HL-60/S4 treated with phorbol 12-myristate 13-acetate at 8.2 ng/mL for 4 days and 3 days (cell line): Measurements from ENCODE around the gene OR4P4.

ENCODE experiments used
- in situ Hi-C: fragments of 300-500 bp; cut with MboI; formaldehyde crosslinking; loops from 2 replicates; pipeline ENCODE4 v1.15.0; 2022; ENCODE audit warnings: low sequenced_read_pairs

The OR4P4 gene

GRCh38 chr11:55634813-55635212, at the start of gene OR4P4:
OR4P4 (plus strand) TSS chr11:55635113.
- in situ Hi-C loops: no loop called here

GRCh38 chr11:55607545-55607944, 27.4 kb upstream of the OR4P4 start, which contains the start of gene OR4C11:
OR4C11 (minus strand) TSS chr11:55607645; CDS start chr11:55604373, 3,272 bp downstream.
- in situ Hi-C loops: no loop called here

- in situ Hi-C loops: no loop called here
Observed at GRCh38 chr11:55624531-55624930, 10.4 kb upstream of the OR4P4 start.

- in situ Hi-C loops: no loop called here
Observed at GRCh38 chr11:55648027-55648426, 13.1 kb downstream of the OR4P4 start, which contains the start of gene OR4S2. OR4S2 (plus strand) TSS chr11:55648327; CDS start chr11:55650904, 2,577 bp downstream.

- in situ Hi-C loops: no loop called here
Observed at GRCh38 chr11:55652560-55652959, 17.6 kb downstream of the OR4P4 start.

- in situ Hi-C loops: no loop called here
Observed at GRCh38 chr11:55655096-55655495, 20.2 kb downstream of the OR4P4 start.

- in situ Hi-C loops: no loop called here
Observed at GRCh38 chr11:55658031-55658573, 23.2 kb downstream of the OR4P4 start.

GRCh38 chr11:55658608-55659007, 23.7 kb downstream of the OR4P4 start:
- in situ Hi-C loops: no loop called here

- in situ Hi-C loops: no loop called here
Observed at GRCh38 chr11:55661901-55662300, 27.0 kb downstream of the OR4P4 start, which contains the start of gene OR4C6. OR4C6 (plus strand) TSS chr11:55662201; CDS start chr11:55665167, 2,966 bp downstream.

- in situ Hi-C loops: no loop called here
Observed at GRCh38 chr11:55669376-55669775, 34.5 kb downstream of the OR4P4 start.

- in situ Hi-C loops: no loop called here
Observed at GRCh38 chr11:55673860-55674259, 38.9 kb downstream of the OR4P4 start.
